ENCODE measurements around the gene RNF152.

GRCh38 chr18:61935362-61935761 lies 42.6 kb upstream of the RNF152 start:
- no peak for TF ChIP-seq ERF (CRISPR knock-in tag; IDR thresholded peaks at IDR 0.05)
- TF ChIP-seq HDAC2 (CRISPR knock-in tag; IDR thresholded peaks at IDR 0.05) = no peak
- TF ChIP-seq, protein P1, sequence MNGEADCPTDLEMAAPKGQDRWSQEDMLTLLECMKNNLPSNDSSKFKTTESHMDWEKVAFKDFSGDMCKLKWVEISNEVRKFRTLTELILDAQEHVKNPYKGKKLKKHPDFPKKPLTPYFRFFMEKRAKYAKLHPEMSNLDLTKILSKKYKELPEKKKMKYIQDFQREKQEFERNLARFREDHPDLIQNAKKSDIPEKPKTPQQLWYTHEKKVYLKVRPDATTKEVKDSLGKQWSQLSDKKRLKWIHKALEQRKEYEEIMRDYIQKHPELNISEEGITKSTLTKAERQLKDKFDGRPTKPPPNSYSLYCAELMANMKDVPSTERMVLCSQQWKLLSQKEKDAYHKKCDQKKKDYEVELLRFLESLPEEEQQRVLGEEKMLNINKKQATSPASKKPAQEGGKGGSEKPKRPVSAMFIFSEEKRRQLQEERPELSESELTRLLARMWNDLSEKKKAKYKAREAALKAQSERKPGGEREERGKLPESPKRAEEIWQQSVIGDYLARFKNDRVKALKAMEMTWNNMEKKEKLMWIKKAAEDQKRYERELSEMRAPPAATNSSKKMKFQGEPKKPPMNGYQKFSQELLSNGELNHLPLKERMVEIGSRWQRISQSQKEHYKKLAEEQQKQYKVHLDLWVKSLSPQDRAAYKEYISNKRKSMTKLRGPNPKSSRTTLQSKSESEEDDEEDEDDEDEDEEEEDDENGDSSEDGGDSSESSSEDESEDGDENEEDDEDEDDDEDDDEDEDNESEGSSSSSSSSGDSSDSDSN (CRISPR knock-in tag; IDR thresholded peaks at IDR 0.05) = no peak
- TF ChIP-seq, protein P2, sequence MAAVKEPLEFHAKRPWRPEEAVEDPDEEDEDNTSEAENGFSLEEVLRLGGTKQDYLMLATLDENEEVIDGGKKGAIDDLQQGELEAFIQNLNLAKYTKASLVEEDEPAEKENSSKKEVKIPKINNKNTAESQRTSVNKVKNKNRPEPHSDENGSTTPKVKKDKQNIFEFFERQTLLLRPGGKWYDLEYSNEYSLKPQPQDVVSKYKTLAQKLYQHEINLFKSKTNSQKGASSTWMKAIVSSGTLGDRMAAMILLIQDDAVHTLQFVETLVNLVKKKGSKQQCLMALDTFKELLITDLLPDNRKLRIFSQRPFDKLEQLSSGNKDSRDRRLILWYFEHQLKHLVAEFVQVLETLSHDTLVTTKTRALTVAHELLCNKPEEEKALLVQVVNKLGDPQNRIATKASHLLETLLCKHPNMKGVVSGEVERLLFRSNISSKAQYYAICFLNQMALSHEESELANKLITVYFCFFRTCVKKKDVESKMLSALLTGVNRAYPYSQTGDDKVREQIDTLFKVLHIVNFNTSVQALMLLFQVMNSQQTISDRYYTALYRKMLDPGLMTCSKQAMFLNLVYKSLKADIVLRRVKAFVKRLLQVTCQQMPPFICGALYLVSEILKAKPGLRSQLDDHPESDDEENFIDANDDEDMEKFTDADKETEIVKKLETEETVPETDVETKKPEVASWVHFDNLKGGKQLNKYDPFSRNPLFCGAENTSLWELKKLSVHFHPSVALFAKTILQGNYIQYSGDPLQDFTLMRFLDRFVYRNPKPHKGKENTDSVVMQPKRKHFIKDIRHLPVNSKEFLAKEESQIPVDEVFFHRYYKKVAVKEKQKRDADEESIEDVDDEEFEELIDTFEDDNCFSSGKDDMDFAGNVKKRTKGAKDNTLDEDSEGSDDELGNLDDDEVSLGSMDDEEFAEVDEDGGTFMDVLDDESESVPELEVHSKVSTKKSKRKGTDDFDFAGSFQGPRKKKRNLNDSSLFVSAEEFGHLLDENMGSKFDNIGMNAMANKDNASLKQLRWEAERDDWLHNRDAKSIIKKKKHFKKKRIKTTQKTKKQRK (IDR thresholded peaks at IDR 0.05; ENCODE audit: low read length) = no peak
- TF ChIP-seq ZFP36 (IDR thresholded peaks at IDR 0.05; ENCODE audit: borderline replicate concordance, low read depth, low read length, partially characterized antibody) = no peak
- TF ChIP-seq CREB1 (IDR thresholded peaks at IDR 0.05) = no peak
- no peak for TF ChIP-seq CREB1 (CRISPR knock-in tag; IDR thresholded peaks at IDR 0.05)
- TF ChIP-seq, protein P3, sequence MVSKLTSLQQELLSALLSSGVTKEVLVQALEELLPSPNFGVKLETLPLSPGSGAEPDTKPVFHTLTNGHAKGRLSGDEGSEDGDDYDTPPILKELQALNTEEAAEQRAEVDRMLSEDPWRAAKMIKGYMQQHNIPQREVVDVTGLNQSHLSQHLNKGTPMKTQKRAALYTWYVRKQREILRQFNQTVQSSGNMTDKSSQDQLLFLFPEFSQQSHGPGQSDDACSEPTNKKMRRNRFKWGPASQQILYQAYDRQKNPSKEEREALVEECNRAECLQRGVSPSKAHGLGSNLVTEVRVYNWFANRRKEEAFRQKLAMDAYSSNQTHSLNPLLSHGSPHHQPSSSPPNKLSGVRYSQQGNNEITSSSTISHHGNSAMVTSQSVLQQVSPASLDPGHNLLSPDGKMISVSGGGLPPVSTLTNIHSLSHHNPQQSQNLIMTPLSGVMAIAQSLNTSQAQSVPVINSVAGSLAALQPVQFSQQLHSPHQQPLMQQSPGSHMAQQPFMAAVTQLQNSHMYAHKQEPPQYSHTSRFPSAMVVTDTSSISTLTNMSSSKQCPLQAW (CRISPR knock-in tag; IDR thresholded peaks at IDR 0.05) = no peak
- TF ChIP-seq PRDM10 (CRISPR knock-in tag; IDR thresholded peaks at IDR 0.05; ENCODE audit: low read depth) = no peak
- no peak for TF ChIP-seq NCOA5 (CRISPR knock-in tag; IDR thresholded peaks at IDR 0.05)
- TF ChIP-seq, protein P4, sequence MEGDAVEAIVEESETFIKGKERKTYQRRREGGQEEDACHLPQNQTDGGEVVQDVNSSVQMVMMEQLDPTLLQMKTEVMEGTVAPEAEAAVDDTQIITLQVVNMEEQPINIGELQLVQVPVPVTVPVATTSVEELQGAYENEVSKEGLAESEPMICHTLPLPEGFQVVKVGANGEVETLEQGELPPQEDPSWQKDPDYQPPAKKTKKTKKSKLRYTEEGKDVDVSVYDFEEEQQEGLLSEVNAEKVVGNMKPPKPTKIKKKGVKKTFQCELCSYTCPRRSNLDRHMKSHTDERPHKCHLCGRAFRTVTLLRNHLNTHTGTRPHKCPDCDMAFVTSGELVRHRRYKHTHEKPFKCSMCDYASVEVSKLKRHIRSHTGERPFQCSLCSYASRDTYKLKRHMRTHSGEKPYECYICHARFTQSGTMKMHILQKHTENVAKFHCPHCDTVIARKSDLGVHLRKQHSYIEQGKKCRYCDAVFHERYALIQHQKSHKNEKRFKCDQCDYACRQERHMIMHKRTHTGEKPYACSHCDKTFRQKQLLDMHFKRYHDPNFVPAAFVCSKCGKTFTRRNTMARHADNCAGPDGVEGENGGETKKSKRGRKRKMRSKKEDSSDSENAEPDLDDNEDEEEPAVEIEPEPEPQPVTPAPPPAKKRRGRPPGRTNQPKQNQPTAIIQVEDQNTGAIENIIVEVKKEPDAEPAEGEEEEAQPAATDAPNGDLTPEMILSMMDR (CRISPR knock-in tag; IDR thresholded peaks at IDR 0.05) = no peak
- TF ChIP-seq, protein P5, sequence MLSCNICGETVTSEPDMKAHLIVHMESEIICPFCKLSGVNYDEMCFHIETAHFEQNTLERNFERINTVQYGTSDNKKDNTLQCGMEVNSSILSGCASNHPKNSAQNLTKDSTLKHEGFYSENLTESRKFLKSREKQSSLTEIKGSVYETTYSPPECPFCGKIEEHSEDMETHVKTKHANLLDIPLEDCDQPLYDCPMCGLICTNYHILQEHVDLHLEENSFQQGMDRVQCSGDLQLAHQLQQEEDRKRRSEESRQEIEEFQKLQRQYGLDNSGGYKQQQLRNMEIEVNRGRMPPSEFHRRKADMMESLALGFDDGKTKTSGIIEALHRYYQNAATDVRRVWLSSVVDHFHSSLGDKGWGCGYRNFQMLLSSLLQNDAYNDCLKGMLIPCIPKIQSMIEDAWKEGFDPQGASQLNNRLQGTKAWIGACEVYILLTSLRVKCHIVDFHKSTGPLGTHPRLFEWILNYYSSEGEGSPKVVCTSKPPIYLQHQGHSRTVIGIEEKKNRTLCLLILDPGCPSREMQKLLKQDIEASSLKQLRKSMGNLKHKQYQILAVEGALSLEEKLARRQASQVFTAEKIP (CRISPR knock-in tag; IDR thresholded peaks at IDR 0.05; ENCODE audit: borderline replicate concordance) = no peak
